IPS-18c (cell line): ENCODE measurements around the gene DIS3L2.

ENCODE experiments used
- H3K4me3 ChIP-seq: 2 replicates; pipeline ENCODE4 v1.7.0; 2013; ENCODE audit warnings: low read depth, mild to moderate bottlenecking, low read length, moderate library complexity; ENCODE audit not compliant: insufficient read depth
- H3K9me3 ChIP-seq: one replicate; pipeline ENCODE4 v1.6.1; 2013; ENCODE audit warnings: mild to moderate bottlenecking, low read length, moderate library complexity; ENCODE audit not compliant: control insufficient read depth, insufficient read depth

DIS3L2 gene

DNA sequence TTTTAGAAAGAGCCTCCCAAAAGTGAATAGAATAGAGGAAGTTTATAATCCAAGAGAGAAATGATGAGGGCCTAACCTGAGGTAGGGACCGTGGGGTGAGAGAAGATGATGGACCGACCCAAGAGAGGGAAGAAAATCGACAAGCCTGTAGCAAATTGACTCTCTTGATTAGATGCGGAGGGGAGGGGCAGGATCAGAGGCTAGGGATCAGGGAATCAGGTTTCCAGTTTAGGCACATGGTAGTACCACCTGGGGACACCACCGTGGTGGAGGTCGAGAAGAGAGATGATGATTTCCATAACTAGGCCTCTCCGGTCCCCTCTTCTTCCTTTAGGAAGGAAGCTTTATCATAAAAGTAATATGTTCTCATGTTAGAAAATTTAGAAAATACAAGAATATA lies 308.4 kb downstream of the DIS3L2 start:
- H3K4me3 ChIP-seq, result no peak overlapping the region
- no peaks in the 10 kb centered on the region for H3K9me3 ChIP-seq

DNA sequence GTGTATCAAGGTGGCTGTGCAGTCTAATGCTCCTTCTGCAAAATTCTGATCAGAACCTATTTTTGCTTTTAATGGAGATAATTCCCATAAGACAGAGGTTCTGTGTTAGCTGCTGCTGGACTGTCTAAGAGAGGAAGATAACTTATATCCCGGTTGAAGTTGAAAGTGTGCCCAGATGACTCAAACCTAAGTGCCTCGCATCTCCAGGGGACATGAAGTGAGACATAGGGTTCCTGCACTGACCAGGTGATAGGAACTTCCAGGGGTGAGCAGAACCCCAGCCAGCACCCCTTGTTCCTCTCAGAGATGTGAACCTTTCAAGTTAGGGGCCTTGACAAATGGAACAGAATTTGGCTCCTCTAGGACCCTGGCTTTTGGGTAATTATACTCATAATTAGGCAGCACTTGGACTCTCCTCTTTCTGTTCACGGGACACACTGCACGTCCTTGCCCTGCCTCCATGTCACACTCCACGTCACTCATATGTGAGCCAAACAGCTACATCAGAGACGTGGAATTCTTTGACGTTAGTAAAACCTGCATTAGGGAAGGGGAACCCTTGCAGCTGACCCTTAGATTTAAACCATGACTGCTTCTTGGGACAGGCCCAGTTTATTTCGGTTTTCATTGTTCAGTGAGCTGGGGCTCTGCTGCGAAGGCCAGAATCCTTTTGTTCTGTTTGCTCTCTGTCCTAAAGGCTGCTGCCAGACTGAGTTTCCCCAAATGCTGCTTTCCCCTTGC lies 312.6 kb downstream of the DIS3L2 start:
- Histone ChIP-seq H3K9me3 (no peaks in the 10 kb centered on the region), H3K4me3 (no peak overlapping the region)

DNA sequence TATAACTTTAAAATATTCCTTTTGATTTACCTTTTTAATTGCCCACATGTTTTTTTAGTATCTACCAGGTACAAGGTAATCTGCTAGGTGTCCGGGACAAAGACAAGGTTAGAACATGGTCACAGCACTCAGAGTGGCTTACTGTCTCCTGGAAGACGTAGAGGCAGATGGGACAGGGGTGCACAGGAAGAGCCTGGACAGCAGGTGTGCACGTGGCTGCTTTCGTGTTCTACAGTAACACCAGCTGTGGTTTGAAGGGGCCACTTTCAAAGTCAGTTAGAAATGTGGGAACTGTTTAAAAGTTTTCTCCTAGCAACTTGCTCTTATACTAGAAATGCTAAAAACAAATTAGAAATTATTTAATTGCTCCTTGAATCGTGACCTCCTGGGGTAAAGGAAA lies 314.2 kb downstream of the DIS3L2 start:
- H3K4me3 ChIP-seq, result no peak overlapping the region
- H3K9me3 ChIP-seq, result peaks cover 2% of the 10 kb centered on the region

DNA sequence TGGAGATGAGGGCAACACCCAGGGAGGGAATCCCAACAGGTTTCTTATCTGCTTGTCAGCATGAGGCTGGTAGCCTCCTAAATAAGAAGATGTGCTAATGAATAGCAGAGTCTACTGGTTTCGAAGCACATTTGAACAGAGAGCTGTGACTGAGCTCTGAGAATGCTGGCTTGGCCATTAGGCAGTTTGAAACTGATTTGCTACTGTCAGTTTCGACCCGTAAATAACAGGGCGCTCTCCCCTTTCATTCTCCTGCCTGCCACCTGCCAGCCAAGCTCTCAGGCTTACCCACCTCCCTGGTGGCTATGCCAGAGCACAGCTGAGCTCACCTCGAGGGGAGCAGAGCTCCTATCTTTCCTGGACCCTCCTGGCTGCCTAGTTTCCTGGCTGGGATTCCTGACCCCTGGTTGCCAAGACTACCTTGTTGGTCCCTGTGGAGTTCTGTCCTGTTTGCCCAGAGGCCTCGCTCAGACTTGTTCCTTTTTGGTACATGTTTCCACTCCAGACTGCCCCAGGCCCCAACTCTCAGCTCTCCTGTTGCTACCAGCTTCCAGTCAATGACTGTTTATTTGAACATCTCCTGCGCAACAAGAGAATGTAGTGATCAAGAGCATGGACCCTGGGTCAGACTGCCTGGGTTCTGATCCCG lies 314.7 kb downstream of the DIS3L2 start:
- no peak overlapping the region for H3K4me3 ChIP-seq
- H3K9me3 ChIP-seq, result peaks cover 2% of the 10 kb centered on the region

DNA sequence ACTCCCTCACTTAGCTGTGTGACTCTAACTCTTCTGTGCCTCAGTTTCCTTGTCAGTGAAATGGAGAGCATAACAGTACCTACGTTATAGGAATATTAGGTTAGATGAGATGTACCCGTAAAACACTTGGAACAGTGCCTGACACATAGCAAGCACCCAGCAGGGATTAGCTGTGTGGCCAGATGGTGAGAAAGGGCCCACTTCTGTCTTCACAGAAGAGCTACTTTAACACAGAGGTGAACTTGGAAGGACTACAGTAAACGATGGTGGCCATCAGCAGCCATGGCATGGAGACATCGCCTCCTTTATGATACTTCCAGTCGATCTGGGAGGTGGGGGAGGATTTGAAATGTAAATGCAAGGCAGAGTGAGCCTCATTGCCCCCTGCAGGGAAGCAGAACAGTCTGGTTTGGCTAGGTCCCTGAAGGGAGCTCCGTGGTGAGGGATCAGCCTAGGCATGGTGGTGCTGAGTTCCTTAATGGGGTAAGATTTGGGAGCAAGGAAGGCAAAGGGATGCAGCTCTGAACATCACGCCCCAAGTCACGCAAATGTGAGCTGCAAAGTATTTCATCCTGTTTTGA lies 315.3 kb downstream of the DIS3L2 start:
- Histone ChIP-seq H3K9me3 (peaks cover 2% of the 10 kb centered on the region), H3K4me3 (no peak overlapping the region)

DNA sequence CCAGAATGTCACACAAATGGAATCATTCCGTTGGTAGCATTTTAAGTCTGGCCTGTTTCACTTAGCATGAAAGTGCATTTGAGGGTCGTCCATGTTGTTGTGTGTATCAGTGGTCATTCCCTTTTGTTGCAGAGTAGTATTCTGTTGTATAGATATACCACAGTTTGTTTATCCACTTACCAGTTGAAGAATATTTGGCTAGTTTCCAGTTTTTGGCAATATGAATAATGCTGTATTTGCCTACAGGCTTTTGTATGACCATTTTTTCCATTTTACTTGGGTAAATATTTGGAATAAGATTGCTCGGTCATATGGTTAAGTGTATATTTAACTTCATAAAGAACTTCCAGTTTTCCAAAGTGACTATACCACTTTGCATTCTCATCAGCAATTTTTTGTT lies 317.0 kb downstream of the DIS3L2 start:
- Histone ChIP-seq H3K4me3 (no peak overlapping the region), H3K9me3 (peaks cover 2% of the 10 kb centered on the region)

DNA sequence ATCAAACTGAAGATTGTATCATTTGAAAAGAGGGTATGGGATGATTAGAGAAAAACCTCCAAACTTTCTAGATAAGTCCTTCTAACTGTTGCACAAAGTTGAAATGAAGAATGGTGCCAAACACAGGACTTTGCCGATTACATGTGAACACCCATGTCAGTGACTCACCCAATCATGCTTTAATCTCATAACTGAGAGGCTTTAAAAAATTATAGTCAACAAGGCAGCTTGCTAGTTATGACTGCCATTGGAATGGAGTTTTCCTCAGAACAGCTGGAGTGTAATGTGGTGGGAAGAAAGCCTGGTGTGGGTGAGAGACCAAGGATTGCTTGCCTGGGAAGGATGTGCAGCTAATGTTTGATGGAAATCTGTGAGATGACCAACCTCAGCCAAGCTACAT lies 318.8 kb downstream of the DIS3L2 start:
- Histone ChIP-seq H3K9me3 (peaks cover 2% of the 10 kb centered on the region), H3K4me3 (no peak overlapping the region)

DNA sequence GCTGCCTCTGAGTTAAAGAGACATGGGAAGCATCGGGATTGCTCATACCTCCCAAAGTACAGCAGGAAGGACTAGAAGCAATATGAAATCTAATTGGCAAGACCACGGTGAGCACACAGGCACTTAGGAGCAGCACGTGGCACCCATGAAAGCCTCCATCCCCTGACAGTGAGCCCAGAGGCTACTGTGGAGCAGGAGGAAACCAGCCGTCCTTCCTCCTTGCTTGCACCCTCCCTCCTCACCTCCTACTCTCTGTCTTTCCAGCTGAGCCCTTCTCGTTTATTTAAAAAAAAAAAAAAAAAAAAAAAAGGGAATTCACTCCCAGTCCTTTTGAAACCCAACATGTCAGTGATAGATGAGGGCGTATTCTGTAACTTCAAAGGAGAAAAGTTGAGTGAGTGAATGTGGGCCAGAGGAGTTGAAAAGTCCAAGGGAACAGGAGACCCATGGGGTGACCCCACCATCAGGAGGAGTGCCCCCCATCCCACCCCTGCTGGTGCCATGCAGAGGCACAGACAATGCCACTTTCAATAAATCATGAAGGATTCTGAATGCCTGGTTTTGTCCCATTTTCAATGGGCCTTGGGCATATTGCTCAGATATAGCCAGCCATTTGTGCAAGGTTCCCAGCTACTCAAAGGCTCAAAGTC lies 320.5 kb downstream of the DIS3L2 start:
- H3K4me3 ChIP-seq, result no peak overlapping the region
- H3K9me3 ChIP-seq, result peaks cover 2% of the 10 kb centered on the region

DNA sequence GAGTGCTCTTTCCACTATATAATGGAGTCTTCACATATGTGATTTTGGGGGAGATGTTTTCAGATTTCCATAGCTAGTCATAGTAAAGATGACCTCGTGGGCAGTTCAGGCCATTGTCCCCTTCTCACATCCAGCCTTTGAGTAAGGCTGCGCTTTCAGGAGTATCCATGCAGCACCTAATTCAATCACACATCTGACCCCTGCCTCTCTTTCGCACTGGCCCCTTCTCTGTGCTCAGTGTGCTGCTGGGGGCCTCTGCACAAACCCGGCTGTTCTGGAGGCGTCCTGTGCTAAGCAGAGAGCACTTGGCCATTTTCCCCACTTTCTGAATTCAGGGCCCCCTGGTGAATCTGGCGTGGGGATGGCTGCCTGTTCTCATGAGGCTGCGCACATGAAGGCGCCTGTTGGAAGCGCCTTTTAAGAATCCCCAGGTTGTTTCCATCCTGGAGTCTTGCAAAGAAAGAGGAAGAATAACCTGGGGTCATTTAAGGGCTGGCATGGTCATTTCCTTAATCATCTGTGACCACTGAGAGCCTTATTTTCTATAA lies 321.1 kb downstream of the DIS3L2 start:
- no peak overlapping the region for H3K4me3 ChIP-seq
- peaks cover 2% of the 10 kb centered on the region for H3K9me3 ChIP-seq

DNA sequence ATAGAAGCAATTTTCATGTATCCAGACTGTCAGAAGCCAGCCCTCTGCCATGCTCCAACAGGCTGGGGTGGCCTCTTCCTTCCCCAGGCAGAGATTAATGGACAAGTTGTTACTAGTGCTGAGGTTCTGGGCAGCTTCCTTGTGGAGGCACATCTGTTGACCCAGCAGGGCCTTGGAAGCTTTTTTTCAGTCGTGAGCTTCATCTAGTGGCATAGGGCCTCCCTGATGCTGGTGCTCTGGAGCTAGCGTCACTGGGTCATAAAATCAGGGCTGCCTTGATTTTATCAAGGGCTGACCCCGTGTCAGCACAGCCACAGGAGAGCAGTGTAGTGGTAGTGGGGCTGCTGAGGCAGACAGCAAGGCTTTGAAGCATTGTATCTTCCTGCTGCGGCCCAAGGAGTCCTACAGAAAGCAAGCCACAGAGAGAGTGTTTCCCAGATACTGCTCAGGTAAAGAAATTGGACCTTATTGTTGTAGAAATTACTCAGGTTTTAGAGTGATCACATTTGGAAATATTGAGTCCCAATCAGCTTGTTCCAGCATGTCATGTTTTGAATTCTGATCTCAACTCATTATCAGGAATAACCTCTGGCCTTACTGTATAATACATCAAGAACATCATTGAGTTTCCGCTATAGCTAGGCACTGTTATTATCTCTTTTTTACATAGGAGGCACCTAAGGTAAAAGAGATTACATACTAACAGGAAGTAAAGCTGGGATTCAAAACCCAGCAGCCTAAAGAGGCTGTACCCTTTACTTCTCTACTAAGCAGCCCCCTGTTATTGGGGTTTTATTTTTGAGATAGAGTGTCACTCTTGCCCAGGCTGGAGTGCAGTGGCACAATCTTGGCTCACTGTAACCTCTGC lies 324.7 kb downstream of the DIS3L2 start:
- Histone ChIP-seq H3K4me3 (no peak overlapping the region), H3K9me3 (no peaks in the 10 kb centered on the region)

DNA sequence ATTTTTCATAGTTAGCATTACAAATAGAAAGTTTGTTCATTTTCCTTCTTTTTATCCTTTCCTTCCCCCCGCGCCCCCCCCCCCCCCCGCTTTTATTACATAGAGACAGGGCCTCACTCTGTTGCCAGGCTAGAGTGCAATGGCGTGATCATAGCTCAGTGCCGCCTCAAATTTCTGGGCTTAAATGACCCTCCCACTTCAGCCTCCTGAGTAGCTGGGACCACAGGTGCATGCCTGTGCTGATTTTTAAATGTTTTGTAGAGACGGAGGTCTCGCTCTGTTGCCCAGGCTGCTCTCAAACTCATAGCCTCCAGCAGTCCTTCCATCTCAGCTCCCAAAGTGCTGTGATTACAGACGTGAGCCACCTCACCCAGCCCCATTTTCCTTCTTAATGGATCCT lies 325.8 kb downstream of the DIS3L2 start:
- Histone ChIP-seq H3K4me3 (no peak overlapping the region), H3K9me3 (no peaks in the 10 kb centered on the region)

DNA sequence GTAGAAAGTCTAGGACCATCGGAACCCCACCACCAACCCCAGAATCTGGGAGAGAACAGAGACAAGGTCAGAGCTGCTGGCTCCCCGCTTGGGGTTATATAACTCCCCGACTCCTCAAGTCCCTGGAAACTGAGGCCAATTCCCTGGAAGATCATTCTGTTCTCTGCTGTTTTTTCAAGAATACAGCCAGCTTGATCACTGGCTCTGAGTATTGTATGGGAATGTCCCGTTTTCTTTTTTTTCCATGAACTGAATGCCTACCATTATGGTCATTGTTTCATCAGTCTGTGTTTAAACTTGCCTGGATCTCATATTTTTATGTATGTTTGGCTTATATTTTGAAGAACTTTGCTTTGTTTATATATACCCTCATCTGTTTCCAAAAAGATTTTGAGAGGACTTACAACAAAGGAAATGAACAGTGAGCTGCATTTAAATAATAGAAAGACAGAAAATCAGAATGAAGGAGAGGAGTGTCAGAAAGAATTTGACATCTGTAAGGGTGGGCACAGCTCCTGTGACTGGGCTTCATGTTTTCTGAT lies 327.0 kb downstream of the DIS3L2 start:
- no peaks in the 10 kb centered on the region for H3K9me3 ChIP-seq
- no peak overlapping the region for H3K4me3 ChIP-seq

DNA sequence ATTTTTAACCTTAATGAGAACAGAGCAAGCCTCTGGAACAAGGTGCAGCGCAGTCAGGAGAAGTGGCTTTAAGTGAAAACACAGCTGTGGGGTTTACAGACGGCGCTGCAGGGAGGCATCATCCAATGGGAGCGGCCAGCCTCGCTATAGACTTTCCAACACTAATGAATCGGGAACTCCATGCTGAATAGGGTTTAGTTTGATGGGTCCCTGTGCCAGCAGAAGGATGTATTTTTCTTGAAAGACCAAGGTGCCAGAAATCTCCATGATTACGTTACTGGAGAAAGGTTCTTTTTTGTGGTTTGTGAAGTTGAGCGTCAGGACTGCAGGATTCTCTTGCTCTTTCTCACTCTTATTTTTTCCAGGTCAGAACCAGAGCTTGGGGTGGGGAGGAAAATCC lies 329.2 kb downstream of the DIS3L2 start:
- no peak overlapping the region for H3K4me3 ChIP-seq
- no peaks in the 10 kb centered on the region for H3K9me3 ChIP-seq

DNA sequence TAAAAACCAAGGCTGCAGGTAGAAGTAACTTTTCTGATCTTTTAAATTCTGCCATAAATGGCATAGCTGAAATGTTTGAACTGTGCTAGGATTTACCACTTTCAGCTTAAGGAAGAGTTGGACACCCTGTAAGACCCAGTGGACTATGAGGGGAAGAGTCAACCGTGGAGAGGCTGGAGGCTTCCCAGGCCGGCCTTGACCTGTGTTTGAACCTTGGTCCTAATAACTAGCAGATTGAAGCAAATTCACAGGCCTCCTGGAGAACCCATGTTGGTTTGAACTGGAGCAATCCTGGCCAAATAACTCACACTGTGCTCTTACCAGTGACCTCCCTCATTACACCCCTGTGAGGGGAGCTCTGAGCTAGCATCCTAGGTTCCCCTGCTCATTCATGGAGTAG lies 329.8 kb downstream of the DIS3L2 start:
- Histone ChIP-seq H3K4me3 (no peak overlapping the region), H3K9me3 (no peaks in the 10 kb centered on the region)

DNA sequence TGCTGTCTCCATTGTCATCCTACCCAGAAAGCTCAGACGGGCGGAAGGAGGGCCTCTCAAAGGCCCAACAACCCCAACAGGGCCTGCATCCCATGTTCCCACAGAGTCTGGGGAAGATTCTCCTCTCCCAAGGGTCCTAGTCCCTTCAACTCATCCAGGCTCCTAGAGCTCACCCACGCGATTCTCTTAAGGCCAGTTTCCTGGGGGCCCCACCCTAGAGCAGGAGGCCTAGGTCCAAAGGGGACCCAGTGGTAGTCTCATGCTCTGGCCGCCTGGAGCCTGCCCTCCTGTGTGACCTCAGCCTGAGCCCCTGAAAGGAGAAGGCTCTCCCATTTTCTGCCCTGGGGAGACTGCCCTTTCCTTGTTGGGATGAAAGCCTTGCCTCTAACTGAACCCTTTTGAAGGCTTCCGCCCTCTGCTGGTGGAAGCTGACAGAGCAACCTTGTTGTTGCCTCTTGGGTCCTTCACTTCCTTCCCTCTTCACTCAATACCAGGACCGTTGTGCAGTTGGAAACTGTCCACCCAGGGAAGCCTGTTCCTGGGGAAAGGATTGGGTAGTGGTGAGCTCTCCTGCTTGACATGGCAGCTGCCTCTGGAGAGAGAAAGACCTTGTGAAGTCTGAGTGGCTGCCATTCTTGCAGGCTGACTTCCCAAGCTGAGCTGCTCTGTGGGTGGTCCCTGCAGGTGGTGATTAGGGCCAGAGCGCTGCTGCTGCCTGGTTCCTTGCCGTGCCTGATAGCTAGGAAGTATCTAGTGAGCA lies 331.1 kb downstream of the DIS3L2 start:
- Histone ChIP-seq H3K9me3 (no peaks in the 10 kb centered on the region), H3K4me3 (no peak overlapping the region)

DNA sequence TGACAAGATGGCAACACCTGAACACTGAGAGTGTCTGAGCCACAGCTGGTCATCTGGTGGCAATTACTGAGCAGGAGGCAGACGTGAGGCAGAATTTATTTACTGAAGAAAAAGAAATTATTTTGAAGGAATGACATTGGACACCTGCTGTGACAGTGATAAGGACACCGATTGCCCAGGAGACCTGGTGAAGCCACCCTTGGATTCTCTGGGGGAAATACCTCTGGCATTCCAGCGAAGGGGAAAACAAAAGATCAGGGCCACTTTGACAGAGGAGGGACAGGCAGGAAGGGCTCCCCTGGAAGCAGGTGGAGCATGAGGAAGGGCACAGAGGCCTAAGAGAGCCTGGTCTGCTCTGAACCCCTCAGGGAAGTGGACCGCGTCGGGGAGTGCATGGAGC lies 331.7 kb downstream of the DIS3L2 start:
- Histone ChIP-seq H3K9me3 (no peaks in the 10 kb centered on the region), H3K4me3 (no peak overlapping the region)
